Natural killer cell (primary cell): ENCODE data around the gene STXBP3. TPM values are rescaled to one million over a fixed set of nuclear protein-coding genes. Genes with fewer than 3 reads are reported as not detected.
"Not testable (repeated sequence)": the region's sequence is repeated elsewhere in the genome, so short reads cannot be mapped to it uniquely, and the experiment has no call there.

Experiments
- ATAC-seq, 3 donors: fragments of 150-1000 bp in 2 of 3; fragments of 200-7000 bp in 1 of 3; cut with Tn5 transposase; 1 replicate in 1 of 3; 2 replicates in 2 of 3; pipeline ENCODE4 v1.10.0; 2021; ENCODE audit warnings: mild to moderate bottlenecking in 2 of 3, moderate library complexity in 2 of 3
- DNase-seq, 2 donors: peaks; one replicate each; pipeline versions ENCODE4 v3.0.0 to v3.0.0-alpha.2; 2013 to 2021; ENCODE audit warnings: mixed read lengths in 1 of 2
- H3K27ac ChIP-seq: one replicate; pipeline ENCODE4 v1.5.1; 2013; ENCODE audit warnings: mild to moderate bottlenecking, low read length
- H3K27me3 ChIP-seq: one replicate; pipeline ENCODE4 v1.6.1; 2013; ENCODE audit warnings: low read length; ENCODE audit not compliant: control insufficient read depth, insufficient read depth
- H3K36me3 ChIP-seq: one replicate; pipeline ENCODE4 v1.6.1; 2013; ENCODE audit warnings: low read length; ENCODE audit not compliant: control insufficient read depth, insufficient read depth
- H3K4me1 ChIP-seq: one replicate; pipeline ENCODE4 v1.6.1; 2013; ENCODE audit warnings: low read length; ENCODE audit not compliant: control insufficient read depth, insufficient read depth
- H3K4me3 ChIP-seq: one replicate; pipeline ENCODE4 v1.5.1; 2013; ENCODE audit warnings: low read length
- H3K9me3 ChIP-seq: one replicate; pipeline ENCODE4 v1.6.1; 2013; ENCODE audit warnings: low read length; ENCODE audit not compliant: control insufficient read depth, insufficient read depth
- H3K27ac Mint-ChIP-seq, 2 donors: one replicate each; pipeline ENCODE4 v1.8.0; 2022; ENCODE audit warnings: mild to moderate bottlenecking in 2 of 2, mixed read lengths in 2 of 2, moderate library complexity in 1 of 2
- H3K27me3 Mint-ChIP-seq, 2 donors: one replicate each; pipeline ENCODE4 v1.8.0; 2022; ENCODE audit warnings: low read depth in 2 of 2, mixed read lengths in 2 of 2
- H3K36me3 Mint-ChIP-seq: one replicate; pipeline ENCODE4 v1.8.0; 2022; ENCODE audit warnings: mixed read lengths
- H3K4me1 Mint-ChIP-seq, 2 donors: one replicate each; pipeline ENCODE4 v1.8.0; 2022; ENCODE audit warnings: mixed read lengths in 2 of 2
- H3K4me3 Mint-ChIP-seq: one replicate; pipeline ENCODE4 v1.8.0; 2022; ENCODE audit warnings: mild to moderate bottlenecking, moderate library complexity, mixed read lengths
- H3K9me3 Mint-ChIP-seq, 2 donors: one replicate each; pipeline ENCODE4 v1.8.0; 2022; ENCODE audit warnings: mixed read lengths in 2 of 2
- CTCF ChIP-seq: fragments of 200-600 bp; IDR thresholded peaks from one replicate; pipeline ENCODE4 v1.8.0; 2022; ENCODE audit warnings: antibody characterized with exemption
- WGBS: methylation state at CpG from one replicate; pipeline ENCODE4 v1.1.7; 2013; ENCODE audit warnings: missing lambda C conversion rate; ENCODE audit not compliant: insufficient coverage; 5-methylcytosine and 5-hydroxymethylcytosine counted together
- intact Hi-C: fragments of 100-400 bp; cut with micrococcal nuclease; formaldehyde crosslinking; loops from one replicate; pipeline ENCODE4 v1.14.2; 2022
- total RNA-seq, 4 donors: library from RNA; stranded (reverse); fragments of 120-200 nt in 1 of 4; gene quantifications; one replicate each; pipeline versions ENCODE4 v1.2.3 to v1.2.4, GENCODE V29; 2013 to 2022

The STXBP3 gene
- total RNA-seq, 3 donors from 2014 or later (not counting 1 experiment from before 2014, with no cell fraction given) = 63.1 to 71.4 (median 69.2) TPM

- Mint-ChIP-seq H3K36me3 (peaks cover 30% of the 10 kb centered on the region), H3K4me1 (peaks cover 0 to 5% of the 10 kb centered on the region in 2 donors), H3K27me3 (no peaks in the 10 kb centered on the region), H3K4me3 (no peak overlapping the region), H3K27ac (no peak overlapping the region), H3K9me3 (peaks cover 3 to 7% of the 10 kb centered on the region in 2 donors)
- WGBS = no CpG with 5 or more reads among the region's 3 CpGs
- DNase-seq = no peak
- no peaks in the 10 kb centered on the region for H3K27me3 ChIP-seq
- no peaks in the 10 kb centered on the region for H3K4me1 ChIP-seq
- peaks cover 79% of the 10 kb centered on the region for H3K36me3 ChIP-seq
- intact Hi-C loops = no loop called here
- TF ChIP-seq CTCF = no peak
- ATAC-seq = no peak
- H3K9me3 ChIP-seq = peaks cover 13% of the 10 kb centered on the region
- H3K4me3 ChIP-seq = no peak overlapping the region
- no peak overlapping the region for H3K27ac ChIP-seq
These were observed 34.6 kb downstream of the STXBP3 start for GRCh38 chr1:108780937-108781574.

- intact Hi-C loops, H3K4me1 Mint-ChIP-seq, H3K27ac Mint-ChIP-seq, H3K4me1 ChIP-seq, H3K4me3 Mint-ChIP-seq, DNase-seq, H3K4me3 ChIP-seq, H3K27me3 ChIP-seq, ATAC-seq, H3K27me3 Mint-ChIP-seq, H3K9me3 Mint-ChIP-seq, H3K27ac ChIP-seq: not testable (repeated sequence)
- peaks cover 79% of the 10 kb centered on the region for H3K36me3 ChIP-seq
- H3K36me3 Mint-ChIP-seq = peaks cover 30% of the 10 kb centered on the region
- H3K9me3 ChIP-seq = peaks cover 16% of the 10 kb centered on the region
- 100% methylated on average over 1 of the region's 1 CpG for WGBS
These were observed 35.1 kb downstream of the STXBP3 start for GRCh38 chr1:108781575-108781944.

GRCh38 chr1:108785264-108785663, 38.8 kb downstream of the STXBP3 start:
- 98% methylated on average over 6 of the region's 6 CpGs for WGBS
- ATAC-seq = no peak
- H3K36me3 ChIP-seq = peaks cover 57% of the 10 kb centered on the region

GRCh38 chr1:108785880-108786279, 39.4 kb downstream of the STXBP3 start:
- no peak overlapping the region for H3K4me3 Mint-ChIP-seq
- H3K36me3 Mint-ChIP-seq = peaks cover 35% of the 10 kb centered on the region
- WGBS = 100% methylated on average over 1 of the region's 2 CpGs
- no peaks in the 10 kb centered on the region for H3K27me3 Mint-ChIP-seq
- H3K36me3 ChIP-seq = peaks cover 58% of the 10 kb centered on the region
- DNase-seq (no peak), ATAC-seq (no peak)
- no peak overlapping the region for H3K27ac Mint-ChIP-seq
- no peak for TF ChIP-seq CTCF
- no peak overlapping the region for H3K27ac ChIP-seq
- H3K4me3 ChIP-seq = no peak overlapping the region
- H3K27me3 ChIP-seq = no peaks in the 10 kb centered on the region
- peaks cover 16% of the 10 kb centered on the region for H3K9me3 ChIP-seq
- H3K9me3 Mint-ChIP-seq = peaks cover 4 to 8% of the 10 kb centered on the region in 2 donors
- no peaks in the 10 kb centered on the region for H3K4me1 ChIP-seq
- intact Hi-C loops = no loop called here
- peaks cover 0 to 8% of the 10 kb centered on the region in 2 donors for H3K4me1 Mint-ChIP-seq

More at GRCh38 chr1:108785264-108785663, 38.8 kb downstream of the STXBP3 start:
- DNase-seq = no peak
- no peak overlapping the region for H3K4me3 Mint-ChIP-seq
- H3K27ac Mint-ChIP-seq = no peak overlapping the region
- H3K9me3 ChIP-seq = peaks cover 16% of the 10 kb centered on the region
- no peaks in the 10 kb centered on the region for H3K4me1 ChIP-seq
- no peak for TF ChIP-seq CTCF
- H3K4me1 Mint-ChIP-seq = peaks cover 0 to 3% of the 10 kb centered on the region in 2 donors
- no peaks in the 10 kb centered on the region for H3K27me3 Mint-ChIP-seq
- intact Hi-C loops = no loop called here
- peaks cover 4 to 8% of the 10 kb centered on the region in 2 donors for H3K9me3 Mint-ChIP-seq
- H3K4me3 ChIP-seq = no peak overlapping the region
- H3K36me3 Mint-ChIP-seq = peaks cover 29% of the 10 kb centered on the region
- no peak overlapping the region for H3K27ac ChIP-seq
- H3K27me3 ChIP-seq = no peaks in the 10 kb centered on the region
